Measurements from ENCODE around the gene ETF1.

The ETF1 gene

GRCh38 chr5:138539791-138540190 lies 3.2 kb downstream of the ETF1 start:
- Mint-ChIP-seq H3K4me3 (peak overlapping the region; percentile 98 to 99 (median 99)), H3K9me3 (no peaks in the 10 kb centered on the region), H3K36me3 (ENCODE audit: low read depth) (peaks cover 22% of the 10 kb centered on the region), H3K27ac (peak overlapping the region in 1 of 3 experiments; percentile 49), H3K4me1 (peaks cover 35% of the 10 kb centered on the region), H3K27me3 (ENCODE audit: low read depth) (no peaks in the 10 kb centered on the region)
- no peak for TF ChIP-seq CTCF (IDR thresholded peaks at IDR 0.05; ENCODE audit: unreplicated experiment in 3 of 3)

GRCh38 chr5:138538943-138539627 lies 4.0 kb downstream of the ETF1 start:
- Mint-ChIP-seq H3K4me3 (no peak overlapping the region), H3K4me1 (peaks cover 28% of the 10 kb centered on the region), H3K27me3 (ENCODE audit: low read depth) (no peaks in the 10 kb centered on the region), H3K9me3 (no peaks in the 10 kb centered on the region), H3K27ac (no peak overlapping the region), H3K36me3 (ENCODE audit: low read depth) (peaks cover 29% of the 10 kb centered on the region)
- TF ChIP-seq CTCF (IDR thresholded peaks at IDR 0.05; ENCODE audit: unreplicated experiment in 3 of 3), result no peak

GRCh38 chr5:138536665-138537315 lies 6.2 kb downstream of the ETF1 start:
- Mint-ChIP-seq H3K4me3 (no peak overlapping the region), H3K9me3 (no peaks in the 10 kb centered on the region), H3K4me1 (peaks cover 18% of the 10 kb centered on the region), H3K27me3 (ENCODE audit: low read depth) (no peaks in the 10 kb centered on the region), H3K27ac (peak overlapping the region in 1 of 3 experiments; percentile 13), H3K36me3 (ENCODE audit: low read depth) (peaks cover 50% of the 10 kb centered on the region)
- peak in 1 of 3 experiments; percentile 23 for TF ChIP-seq CTCF (IDR thresholded peaks at IDR 0.05; ENCODE audit: unreplicated experiment in 3 of 3)

GRCh38 chr5:138536215-138536614 lies 6.8 kb downstream of the ETF1 start:
- Mint-ChIP-seq H3K27me3 (ENCODE audit: low read depth) (no peaks in the 10 kb centered on the region), H3K27ac (no peak overlapping the region), H3K4me1 (peaks cover 12% of the 10 kb centered on the region), H3K4me3 (no peak overlapping the region), H3K36me3 (ENCODE audit: low read depth) (peaks cover 53% of the 10 kb centered on the region), H3K9me3 (no peaks in the 10 kb centered on the region)
- no peak for TF ChIP-seq CTCF (IDR thresholded peaks at IDR 0.05; ENCODE audit: unreplicated experiment in 3 of 3)

GRCh38 chr5:138533973-138534941 lies 8.8 kb downstream of the ETF1 start:
- Mint-ChIP-seq H3K36me3 (ENCODE audit: low read depth) (peaks cover 55% of the 10 kb centered on the region), H3K27me3 (ENCODE audit: low read depth) (no peaks in the 10 kb centered on the region), H3K9me3 (no peaks in the 10 kb centered on the region), H3K27ac (no peak overlapping the region), H3K4me3 (no peak overlapping the region), H3K4me1 (no peaks in the 10 kb centered on the region)
- TF ChIP-seq CTCF (IDR thresholded peaks at IDR 0.05; ENCODE audit: unreplicated experiment in 3 of 3), result no peak

Data from nephron (organoid).